ENCODE data around the gene SOX21.

SOX21 gene

DNA sequence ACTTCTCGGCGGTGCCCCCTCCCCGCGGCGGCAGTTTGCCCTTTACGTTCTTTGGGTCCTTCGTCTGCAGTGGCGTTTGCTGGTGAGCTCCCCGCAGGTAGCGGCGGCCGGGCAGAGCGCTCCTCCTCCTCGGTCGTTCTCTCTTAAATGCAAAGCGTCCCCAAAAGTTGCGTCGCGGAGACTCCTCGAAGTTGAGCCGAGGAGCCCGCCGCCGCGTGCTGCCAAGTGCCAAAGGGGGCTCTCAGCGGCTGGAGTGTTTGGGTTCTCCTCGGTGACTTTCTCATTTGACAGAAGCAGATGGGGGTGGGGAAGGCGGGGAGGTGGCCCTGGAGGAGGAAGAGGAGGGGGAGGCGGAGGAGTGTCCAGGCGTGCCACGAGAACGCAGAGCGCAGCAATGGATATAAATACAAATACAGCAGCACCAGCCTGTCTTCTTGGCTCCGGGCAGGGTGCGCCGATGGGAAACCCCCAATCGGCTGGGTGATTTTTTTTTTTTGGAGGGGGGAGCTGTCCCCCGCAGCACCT is at the start of gene SOX21:
TSS of gene SOX21 (minus strand) at position 259 of the 525 bp plus-strand sequence. CDS start 496 bp downstream, outside the sequence.
- Mint-ChIP-seq H3K4me1 (peaks cover 25% of the 10 kb centered on the region), H3K27ac (no peak within 1 kb of the TSS), H3K9me3 (no peaks in the 10 kb centered on the region), H3K4me3 (peak within 1 kb of the TSS; percentile 77), H3K27me3 (ENCODE audit: low read depth, poor library complexity) (peaks cover 94% of the 10 kb centered on the region), H3K36me3 (ENCODE audit: low read depth) (no peaks in the 10 kb centered on the region)
- TF ChIP-seq, protein P1, sequence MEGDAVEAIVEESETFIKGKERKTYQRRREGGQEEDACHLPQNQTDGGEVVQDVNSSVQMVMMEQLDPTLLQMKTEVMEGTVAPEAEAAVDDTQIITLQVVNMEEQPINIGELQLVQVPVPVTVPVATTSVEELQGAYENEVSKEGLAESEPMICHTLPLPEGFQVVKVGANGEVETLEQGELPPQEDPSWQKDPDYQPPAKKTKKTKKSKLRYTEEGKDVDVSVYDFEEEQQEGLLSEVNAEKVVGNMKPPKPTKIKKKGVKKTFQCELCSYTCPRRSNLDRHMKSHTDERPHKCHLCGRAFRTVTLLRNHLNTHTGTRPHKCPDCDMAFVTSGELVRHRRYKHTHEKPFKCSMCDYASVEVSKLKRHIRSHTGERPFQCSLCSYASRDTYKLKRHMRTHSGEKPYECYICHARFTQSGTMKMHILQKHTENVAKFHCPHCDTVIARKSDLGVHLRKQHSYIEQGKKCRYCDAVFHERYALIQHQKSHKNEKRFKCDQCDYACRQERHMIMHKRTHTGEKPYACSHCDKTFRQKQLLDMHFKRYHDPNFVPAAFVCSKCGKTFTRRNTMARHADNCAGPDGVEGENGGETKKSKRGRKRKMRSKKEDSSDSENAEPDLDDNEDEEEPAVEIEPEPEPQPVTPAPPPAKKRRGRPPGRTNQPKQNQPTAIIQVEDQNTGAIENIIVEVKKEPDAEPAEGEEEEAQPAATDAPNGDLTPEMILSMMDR (IDR thresholded peaks at IDR 0.05), result no peak
- DNase-seq, result peak; percentile 36

GRCh38 chr13:94761407-94761806 is 49.1 kb upstream of the SOX21 start:
- Mint-ChIP-seq H3K27ac (no peak overlapping the region), H3K4me1 (no peaks in the 10 kb centered on the region), H3K9me3 (peaks cover 11% of the 10 kb centered on the region), H3K36me3 (ENCODE audit: low read depth) (no peaks in the 10 kb centered on the region), H3K27me3 (ENCODE audit: low read depth, poor library complexity) (peaks cover 4% of the 10 kb centered on the region), H3K4me3 (no peak overlapping the region)
- DNase-seq, result no peak
- TF ChIP-seq, protein P1 (IDR thresholded peaks at IDR 0.05), result no peak

GRCh38 chr13:94759120-94759728 is 46.9 kb upstream of the SOX21 start:
- no peak overlapping the region for H3K27ac Mint-ChIP-seq
- peaks cover 9% of the 10 kb centered on the region for H3K9me3 Mint-ChIP-seq
- H3K4me3 Mint-ChIP-seq, result no peak overlapping the region
- H3K36me3 Mint-ChIP-seq (ENCODE audit: low read depth), result no peaks in the 10 kb centered on the region
- TF ChIP-seq, protein P1 (IDR thresholded peaks at IDR 0.05), result no peak
- H3K27me3 Mint-ChIP-seq (ENCODE audit: low read depth, poor library complexity), result peaks cover 4% of the 10 kb centered on the region
- no peak for DNase-seq
- no peaks in the 10 kb centered on the region for H3K4me1 Mint-ChIP-seq

DNA sequence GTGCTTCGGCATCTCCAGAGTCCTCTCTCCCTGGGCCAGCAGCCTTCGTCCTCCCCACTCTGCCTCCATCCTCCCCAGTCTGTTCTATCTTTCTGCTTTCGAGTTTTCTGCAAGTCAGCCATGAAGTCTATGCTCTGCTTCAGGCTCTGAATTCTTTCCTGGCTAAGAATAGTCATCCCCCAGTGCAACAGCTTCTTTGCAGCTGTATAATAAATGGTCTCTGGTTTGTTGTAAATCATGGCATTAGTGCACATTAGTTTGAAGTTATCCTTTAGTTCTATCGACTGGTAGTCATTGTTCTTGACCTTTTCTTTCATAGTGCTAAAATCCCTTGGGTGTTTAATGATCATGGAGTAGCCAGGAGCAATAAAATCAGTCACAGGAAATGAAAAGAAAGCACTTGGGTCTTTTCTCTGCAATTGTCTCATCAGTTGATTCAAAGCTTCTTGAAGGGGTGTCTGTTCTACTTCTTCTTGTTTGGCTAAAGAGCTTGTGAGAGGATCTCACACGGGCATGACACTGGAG is 46.2 kb upstream of the SOX21 start:
- Mint-ChIP-seq H3K27ac (no peak overlapping the region), H3K36me3 (ENCODE audit: low read depth) (no peaks in the 10 kb centered on the region), H3K27me3 (ENCODE audit: low read depth, poor library complexity) (peaks cover 4% of the 10 kb centered on the region), H3K4me1 (no peaks in the 10 kb centered on the region), H3K4me3 (no peak overlapping the region), H3K9me3 (peaks cover 9% of the 10 kb centered on the region)
- DNase-seq, result no peak
- TF ChIP-seq, protein P1 (IDR thresholded peaks at IDR 0.05), result no peak

DNA sequence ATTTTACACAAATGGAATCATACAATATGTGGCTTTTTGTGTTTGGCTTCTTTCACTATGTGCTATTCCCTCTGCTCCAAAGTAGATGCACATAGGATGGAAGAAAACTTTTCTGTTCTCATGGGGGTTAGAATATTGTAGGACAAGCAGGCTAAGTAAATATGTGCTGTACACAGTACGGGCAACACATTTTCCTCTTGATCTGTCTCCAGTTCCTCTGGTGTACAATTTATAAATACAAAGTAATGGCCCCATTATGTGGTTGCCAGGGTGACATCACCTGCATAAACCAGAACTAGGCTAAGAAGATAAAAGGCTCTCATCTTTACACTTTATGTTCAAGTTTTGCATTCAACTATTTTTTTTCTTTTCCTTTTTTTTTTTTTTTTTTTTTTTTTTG is 41.0 kb upstream of the SOX21 start:
- no peaks in the 10 kb centered on the region for H3K9me3 Mint-ChIP-seq
- H3K4me3 Mint-ChIP-seq, result no peak overlapping the region

More for the DNA sequence above, 41.0 kb upstream of the SOX21 start:
- no peak for DNase-seq
- TF ChIP-seq, protein P1 (IDR thresholded peaks at IDR 0.05), result no peak
- H3K4me1 Mint-ChIP-seq, result no peaks in the 10 kb centered on the region
- no peak overlapping the region for H3K27ac Mint-ChIP-seq
- peaks cover 11% of the 10 kb centered on the region for H3K27me3 Mint-ChIP-seq (ENCODE audit: low read depth, poor library complexity)
- H3K36me3 Mint-ChIP-seq (ENCODE audit: low read depth), result no peaks in the 10 kb centered on the region
